ENCODE results near the gene ZNF195.

GRCh38 chr11:3368199-3368598 is 10.7 kb downstream of the ZNF195 start:
- no peak for TF ChIP-seq CTCF (IDR thresholded peaks at IDR 0.05)
- no peak for TF ChIP-seq POLR2A (IDR thresholded peaks at IDR 0.05)
